Central memory CD4-positive, alpha-beta T cell (primary cell): ENCODE measurements around the gene GOLGA6A.
A peak's percentile ranks its signal among the peaks of the same experiment; 100 is the strongest.
"Not testable (repeated sequence)": the region's sequence is repeated elsewhere in the genome, so short reads cannot be mapped to it uniquely, and the experiment has no call there.

ENCODE experiments used
- DNase-seq: peaks from one replicate; pipeline ENCODE4 v3.0.0; 2022
- total RNA-seq, 3 experiments: gene quantifications; one replicate each; lab custom pipeline; 2026; lab: John Stamatoyannopoulos, UW

GOLGA6A gene
- total RNA-seq: 0 to 0.58 (median 0) reads per million in 3 experiments

GRCh38 chr15:74082450-74082849 lies at the start of gene GOLGA6A:
GOLGA6A (minus strand) TSS chr15:74082550; CDS start chr15:74082509, 41 bp downstream.
- DNase-seq: not testable (repeated sequence)

GRCh38 chr15:74131628-74132413 lies 49.5 kb upstream of the GOLGA6A start:
- no peak for DNase-seq

- no peak for DNase-seq
Measured at GRCh38 chr15:74130849-74131627, 48.7 kb upstream of the GOLGA6A start.

GRCh38 chr15:74130155-74130848 lies 48.0 kb upstream of the GOLGA6A start, which contains the start of gene ISLR2:
ISLR2 (plus strand) TSS chr15:74130586; CDS start chr15:74132755, 2,169 bp downstream.
- DNase-seq: no peak

- DNase-seq: no peak
Measured at GRCh38 chr15:74129586-74130154, 47.3 kb upstream of the GOLGA6A start.

GRCh38 chr15:74128785-74129585 lies 46.6 kb upstream of the GOLGA6A start:
- DNase-seq: no peak

GRCh38 chr15:74127954-74128784 lies 45.8 kb upstream of the GOLGA6A start:
- no peak for DNase-seq

GRCh38 chr15:74127255-74127953 lies 45.1 kb upstream of the GOLGA6A start:
- peak; percentile 67 for DNase-seq

- DNase-seq: no peak
Measured at GRCh38 chr15:74124759-74125158, 42.4 kb upstream of the GOLGA6A start.

- DNase-seq: no peak
Measured at GRCh38 chr15:74124196-74124595, 41.8 kb upstream of the GOLGA6A start.

GRCh38 chr15:74123658-74124057 lies 41.3 kb upstream of the GOLGA6A start:
- DNase-seq: no peak

- DNase-seq: no peak
Measured at GRCh38 chr15:74123131-74123429, 40.7 kb upstream of the GOLGA6A start.

- no peak for DNase-seq
Measured at GRCh38 chr15:74122403-74123130, 40.2 kb upstream of the GOLGA6A start.

- no peak for DNase-seq
Measured at GRCh38 chr15:74121858-74122257, 39.5 kb upstream of the GOLGA6A start.

- DNase-seq: no peak
Measured at GRCh38 chr15:74121039-74121438, 38.7 kb upstream of the GOLGA6A start.

GRCh38 chr15:74120426-74120825 lies 38.1 kb upstream of the GOLGA6A start:
- no peak for DNase-seq

GRCh38 chr15:74109713-74110112 lies 27.4 kb upstream of the GOLGA6A start:
- no peak for DNase-seq

GRCh38 chr15:74108611-74109010 lies 26.3 kb upstream of the GOLGA6A start:
- not testable (repeated sequence) for DNase-seq

GRCh38 chr15:74108111-74108510 lies 25.8 kb upstream of the GOLGA6A start:
- DNase-seq: no peak
